ENCODE results near the gene NPR3. TPM values are rescaled to one million over a fixed set of nuclear protein-coding genes. Genes with fewer than 3 reads are reported as not detected.

NPR3 gene
- total RNA-seq, 2 donors from 2014 or later = 0.20 to 0.82 TPM

DNA sequence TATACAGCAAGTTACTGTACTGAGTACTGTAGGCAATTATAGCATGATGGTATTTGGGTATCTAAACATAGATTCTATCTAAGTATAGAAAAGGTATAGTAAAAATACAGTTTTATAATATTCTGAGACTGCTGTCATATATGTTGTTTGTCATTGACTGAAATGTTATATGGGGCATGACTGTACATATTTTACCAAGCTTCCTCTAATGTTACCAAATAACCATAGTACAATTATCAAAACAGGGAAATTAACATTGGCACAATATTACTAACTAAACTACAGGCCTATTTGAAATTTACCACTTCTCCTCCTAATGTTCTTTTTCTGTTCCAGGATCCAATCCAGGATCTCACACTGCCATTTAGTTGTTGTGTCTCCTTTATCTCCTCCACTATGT, 18.5 kb downstream of the NPR3 start:
- DNase-seq = no peak
- Histone ChIP-seq H3K36me3 (ENCODE audit: control insufficient read depth, insufficient read depth, low read length) (no peaks in the 10 kb centered on the region), H3K9me3 (ENCODE audit: control insufficient read depth, low read length) (no peaks in the 10 kb centered on the region), H3K27ac (ENCODE audit: low read depth, low read length) (no peak overlapping the region), H3K9ac (ENCODE audit: extremely low read depth, low read length, poor library complexity, severe bottlenecking) (no peak overlapping the region), H3K4me3 (ENCODE audit: low read length) (no peak overlapping the region), H3K27me3 (ENCODE audit: control insufficient read depth, insufficient read depth, low read length, poor library complexity, severe bottlenecking) (peaks cover 13% of the 10 kb centered on the region), H3K4me1 (ENCODE audit: control insufficient read depth, insufficient read depth, low read length) (no peaks in the 10 kb centered on the region)
- Mint-ChIP-seq H3K27me3 (ENCODE audit: insufficient read depth) (peaks cover 14% of the 10 kb centered on the region), H3K4me3 (no peak overlapping the region), H3K9me3 (peaks cover 7% of the 10 kb centered on the region), H3K4me1 (no peaks in the 10 kb centered on the region), H3K27ac (no peak overlapping the region), H3K36me3 (ENCODE audit: low read depth) (no peaks in the 10 kb centered on the region)
- TF ChIP-seq, protein P1, sequence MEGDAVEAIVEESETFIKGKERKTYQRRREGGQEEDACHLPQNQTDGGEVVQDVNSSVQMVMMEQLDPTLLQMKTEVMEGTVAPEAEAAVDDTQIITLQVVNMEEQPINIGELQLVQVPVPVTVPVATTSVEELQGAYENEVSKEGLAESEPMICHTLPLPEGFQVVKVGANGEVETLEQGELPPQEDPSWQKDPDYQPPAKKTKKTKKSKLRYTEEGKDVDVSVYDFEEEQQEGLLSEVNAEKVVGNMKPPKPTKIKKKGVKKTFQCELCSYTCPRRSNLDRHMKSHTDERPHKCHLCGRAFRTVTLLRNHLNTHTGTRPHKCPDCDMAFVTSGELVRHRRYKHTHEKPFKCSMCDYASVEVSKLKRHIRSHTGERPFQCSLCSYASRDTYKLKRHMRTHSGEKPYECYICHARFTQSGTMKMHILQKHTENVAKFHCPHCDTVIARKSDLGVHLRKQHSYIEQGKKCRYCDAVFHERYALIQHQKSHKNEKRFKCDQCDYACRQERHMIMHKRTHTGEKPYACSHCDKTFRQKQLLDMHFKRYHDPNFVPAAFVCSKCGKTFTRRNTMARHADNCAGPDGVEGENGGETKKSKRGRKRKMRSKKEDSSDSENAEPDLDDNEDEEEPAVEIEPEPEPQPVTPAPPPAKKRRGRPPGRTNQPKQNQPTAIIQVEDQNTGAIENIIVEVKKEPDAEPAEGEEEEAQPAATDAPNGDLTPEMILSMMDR (conservative IDR thresholded peaks at IDR 0.05) = no peak

DNA sequence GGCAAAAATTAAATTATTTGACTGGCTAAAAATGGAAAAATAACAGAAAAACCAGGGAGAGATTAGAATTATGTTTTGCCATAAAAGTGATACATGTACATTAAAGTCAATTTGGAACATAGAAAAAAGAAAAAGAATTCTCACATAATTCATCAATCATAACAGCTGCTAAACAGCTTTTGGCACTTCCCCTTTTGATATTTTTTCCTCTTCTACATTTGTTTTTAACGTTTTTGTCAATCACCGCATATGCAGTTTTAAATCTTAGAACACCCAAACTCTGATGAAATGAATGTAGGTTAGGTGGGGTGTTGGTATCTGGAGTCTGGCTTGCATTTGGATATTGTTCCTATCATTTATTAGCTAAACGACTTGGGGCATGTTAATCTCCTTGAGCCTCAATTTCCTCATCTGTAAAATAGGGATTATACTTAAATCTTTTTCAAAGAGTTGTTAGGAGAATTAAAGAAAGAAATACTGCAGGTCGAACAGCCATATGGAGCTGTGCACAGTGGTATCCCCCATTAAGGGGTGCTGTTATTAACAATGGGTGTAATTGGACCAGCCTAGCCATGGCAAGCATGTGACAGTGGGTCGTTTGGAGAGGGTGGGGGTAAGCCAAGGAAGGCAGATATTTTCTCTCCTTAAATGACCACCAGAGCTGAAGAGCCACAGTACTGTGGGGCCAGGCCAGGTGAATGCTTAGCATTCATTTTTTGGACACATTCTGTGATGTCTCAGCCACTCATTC, 22.6 kb downstream of the NPR3 start:
- no peak for DNase-seq
- Mint-ChIP-seq H3K27me3 (ENCODE audit: insufficient read depth) (no peaks in the 10 kb centered on the region), H3K4me3 (no peak overlapping the region), H3K36me3 (ENCODE audit: low read depth) (no peaks in the 10 kb centered on the region), H3K9me3 (peaks cover 7% of the 10 kb centered on the region), H3K27ac (no peak overlapping the region), H3K4me1 (no peaks in the 10 kb centered on the region)
- H3K9me3 ChIP-seq (ENCODE audit: control insufficient read depth, low read length) = no peaks in the 10 kb centered on the region
- no peak overlapping the region for H3K4me3 ChIP-seq (ENCODE audit: low read length)
- 71 to 84% methylated on average over 1 to 4 of the region's 5 CpGs for WGBS, 2 experiments (ENCODE audit: insufficient coverage in 1 of 2, insufficient read length in 1 of 2)
- no peaks in the 10 kb centered on the region for H3K27me3 ChIP-seq (ENCODE audit: control insufficient read depth, insufficient read depth, low read length, poor library complexity, severe bottlenecking)
- no peaks in the 10 kb centered on the region for H3K36me3 ChIP-seq (ENCODE audit: control insufficient read depth, insufficient read depth, low read length)
- H3K4me1 ChIP-seq (ENCODE audit: control insufficient read depth, insufficient read depth, low read length) = no peaks in the 10 kb centered on the region
- TF ChIP-seq, protein P1 (conservative IDR thresholded peaks at IDR 0.05) = no peak
- no peak overlapping the region for H3K9ac ChIP-seq (ENCODE audit: extremely low read depth, low read length, poor library complexity, severe bottlenecking)
- no peak overlapping the region for H3K27ac ChIP-seq (ENCODE audit: low read depth, low read length)

DNA sequence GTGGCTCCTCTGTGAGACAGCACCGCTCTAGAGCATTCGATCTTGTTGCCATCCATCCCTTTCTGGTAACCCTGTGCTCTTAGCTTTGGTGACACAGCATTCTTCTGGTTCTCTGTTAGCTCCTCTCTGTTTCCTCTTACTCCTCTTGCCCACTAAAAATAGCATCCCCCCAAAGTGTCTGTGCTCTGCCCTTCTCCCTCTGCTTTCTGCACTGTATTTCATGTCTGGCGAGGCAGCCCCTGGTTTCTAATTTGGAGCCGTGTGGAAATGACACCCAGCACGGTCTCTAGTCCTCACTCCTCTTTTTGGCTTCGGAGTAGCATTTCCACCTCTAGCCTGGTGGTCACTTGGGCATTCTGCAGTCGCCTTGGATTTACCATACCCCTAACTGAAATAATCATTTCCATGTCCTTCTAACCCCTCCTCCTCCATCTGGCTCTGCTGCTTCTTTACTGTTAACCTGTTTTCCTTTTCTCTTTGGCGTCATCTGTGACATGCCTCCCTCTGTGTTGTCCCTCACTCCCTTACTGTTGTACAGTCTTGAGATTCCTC, 23.8 kb downstream of the NPR3 start:
- DNase-seq = no peak
- Histone ChIP-seq H3K27me3 (ENCODE audit: control insufficient read depth, insufficient read depth, low read length, poor library complexity, severe bottlenecking) (no peaks in the 10 kb centered on the region), H3K36me3 (ENCODE audit: control insufficient read depth, insufficient read depth, low read length) (no peaks in the 10 kb centered on the region), H3K4me3 (ENCODE audit: low read length) (no peak overlapping the region), H3K9ac (ENCODE audit: extremely low read depth, low read length, poor library complexity, severe bottlenecking) (no peak overlapping the region), H3K9me3 (ENCODE audit: control insufficient read depth, low read length) (no peaks in the 10 kb centered on the region), H3K27ac (ENCODE audit: low read depth, low read length) (no peak overlapping the region), H3K4me1 (ENCODE audit: control insufficient read depth, insufficient read depth, low read length) (no peaks in the 10 kb centered on the region)
- H3K4me3 Mint-ChIP-seq = no peak overlapping the region
- no peaks in the 10 kb centered on the region for H3K36me3 Mint-ChIP-seq (ENCODE audit: low read depth)
- 91 to 97% methylated on average over 6 to 8 of the region's 8 CpGs for WGBS, 2 experiments (ENCODE audit: insufficient coverage in 1 of 2, insufficient read length in 1 of 2)
- no peaks in the 10 kb centered on the region for H3K27me3 Mint-ChIP-seq (ENCODE audit: insufficient read depth)
- H3K27ac Mint-ChIP-seq = no peak overlapping the region
- TF ChIP-seq, protein P1 (conservative IDR thresholded peaks at IDR 0.05) = peak; percentile 20
- H3K4me1 Mint-ChIP-seq = no peaks in the 10 kb centered on the region
- peaks cover 3% of the 10 kb centered on the region for H3K9me3 Mint-ChIP-seq

Data from endodermal cell (in vitro differentiated cells).